T-cell (primary cell): Measurements from ENCODE around the gene EIF5A2. TPM values are rescaled to one million over a fixed set of nuclear protein-coding genes. Genes with fewer than 3 reads are reported as not detected.

Source experiments
- ATAC-seq, 4 experiments: fragments of 200-7000 bp in 3 of 4; fragments of 150-1000 bp in 1 of 4; cut with Tn5 transposase; replicated peaks in 1 of 4; 1 replicate in 3 of 4; 2 replicates in 1 of 4; pipeline ENCODE4 v1.10.0; 2021; ENCODE audit warnings: moderate library complexity in 3 of 4, mild to moderate bottlenecking in 2 of 4, moderate number of reproducible peaks in 1 of 4
- CTCF ChIA-PET, 2 donors: fragments of 300-600 bp; sonication (Branson Sonifier 250); formaldehyde crosslinking; loops; one replicate each; lab custom pipeline; 2022; ENCODE audit warnings: antibody characterized with exemption in 2 of 2; lab: Charles Lee
- POLR2A ChIA-PET, 2 donors: fragments of 300-600 bp; sonication (Branson Sonifier 250); formaldehyde crosslinking; loops; one replicate each; lab custom pipeline; 2022; ENCODE audit warnings: antibody characterized with exemption in 2 of 2; lab: Charles Lee
- DNase-seq, 35 experiments: peaks; one replicate each; pipeline versions ENCODE4 v3.0.0 to v3.0.0-alpha.2; 2013 to 2023
- H3K27ac ChIP-seq: one replicate; pipeline ENCODE4 v1.5.1; 2013; ENCODE audit warnings: low read length
- H3K27me3 ChIP-seq, 2 experiments: replicated peaks in 1 of 2; 1 replicate in 1 of 2; 2 replicates in 1 of 2; pipeline versions ENCODE4 v1.6.1 to v1.7.0; 2013; ENCODE audit warnings: low read length in 1 of 2, mixed read lengths in 1 of 2; ENCODE audit not compliant: control insufficient read depth in 2 of 2, insufficient read depth in 2 of 2; ENCODE audit errors: extremely low read depth in 1 of 2
- H3K36me3 ChIP-seq, 2 donors: 1 replicate in 1 of 2; 2 replicates in 1 of 2; pipeline versions ENCODE4 v1.6.1 to v1.7.0; 2013; ENCODE audit warnings: low read length in 1 of 2; ENCODE audit not compliant: control insufficient read depth in 2 of 2, insufficient read depth in 1 of 2; ENCODE audit errors: extremely low read depth in 1 of 2
- H3K4me1 ChIP-seq, 2 experiments: 1 replicate in 1 of 2; 2 replicates in 1 of 2; pipeline versions ENCODE4 v1.6.1 to v1.7.0; 2013; ENCODE audit warnings: low read length in 2 of 2, mixed read lengths in 1 of 2; ENCODE audit not compliant: insufficient read depth in 2 of 2, control insufficient read depth in 1 of 2; ENCODE audit errors: extremely low read depth in 1 of 2
- H3K4me3 ChIP-seq, 2 donors: 1 replicate in 1 of 2; 2 replicates in 1 of 2; pipeline versions ENCODE4 v1.5.1 to v1.7.0; 2013; ENCODE audit warnings: mild to moderate bottlenecking in 2 of 2, low read length in 1 of 2, moderate library complexity in 1 of 2; ENCODE audit not compliant: control insufficient read depth in 1 of 2; ENCODE audit errors: extremely low read depth in 1 of 2
- H3K9me3 ChIP-seq: 2 replicates; pipeline ENCODE4 v1.7.0; 2013
- H3K27ac Mint-ChIP-seq, 2 donors: one replicate each; pipeline ENCODE4 v1.8.0; 2020 to 2021; ENCODE audit warnings: mild to moderate bottlenecking in 2 of 2, mixed read lengths in 2 of 2
- H3K27me3 Mint-ChIP-seq, 2 donors: one replicate each; pipeline ENCODE4 v1.8.0; 2021 to 2022; ENCODE audit warnings: mixed read lengths in 2 of 2
- H3K36me3 Mint-ChIP-seq: one replicate; pipeline ENCODE4 v1.8.0; 2021; ENCODE audit warnings: mixed read lengths
- H3K4me1 Mint-ChIP-seq, 3 donors: one replicate each; pipeline ENCODE4 v1.8.0; 2020 to 2022; ENCODE audit warnings: mixed read lengths in 3 of 3, mild to moderate bottlenecking in 1 of 3
- H3K4me3 Mint-ChIP-seq, 3 donors: one replicate each; pipeline ENCODE4 v1.8.0; 2020 to 2022; ENCODE audit warnings: mild to moderate bottlenecking in 3 of 3, mixed read lengths in 3 of 3, moderate library complexity in 3 of 3
- H3K9me3 Mint-ChIP-seq, 3 donors: one replicate each; pipeline ENCODE4 v1.8.0; 2020 to 2022; ENCODE audit warnings: mixed read lengths in 3 of 3
- WGBS: methylation state at CpG from one replicate; pipeline ENCODE4 v1.1.5; 2013; ENCODE audit warnings: missing lambda C conversion rate; ENCODE audit not compliant: insufficient coverage; 5-methylcytosine and 5-hydroxymethylcytosine counted together
- total RNA-seq, 35 experiments: library from RNA in 6 of 35; stranded (reverse) in 6 of 35; fragments of 120-200 nt in 1 of 35; gene quantifications; one replicate each; pipeline versions ENCODE4 v1.2.1 to v1.2.4 and lab custom pipeline; 2013 to 2026

EIF5A2 gene
- total RNA-seq, 5 donors from 2014 or later (not counting 1 experiment from before 2014, with no cell fraction given) = 10.1 to 14.1 (median 13.5) TPM

DNA sequence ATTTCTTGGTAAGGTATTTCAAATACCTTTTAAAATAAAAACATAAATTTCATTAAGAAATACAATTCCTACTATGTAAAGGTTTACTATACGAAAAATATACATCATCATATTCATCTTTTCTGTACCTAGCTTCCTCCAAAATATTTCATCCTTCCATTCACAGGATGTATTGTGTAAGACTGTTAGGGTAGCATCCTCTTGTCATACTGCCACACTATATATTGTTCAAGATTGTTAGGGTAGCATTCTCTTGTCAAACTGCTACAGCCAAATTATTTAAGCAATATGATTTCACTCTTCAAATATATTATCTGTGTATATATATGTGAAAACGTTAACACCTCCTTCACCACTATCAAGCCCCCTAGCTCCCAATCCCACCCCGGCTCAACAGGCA, 41.9 kb downstream of the EIF5A2 start:
- H3K36me3 ChIP-seq = peaks cover 0 to 35% of the 10 kb centered on the region in 2 donors
- H3K27me3 ChIP-seq = no peaks in the 10 kb centered on the region
- H3K4me3 ChIP-seq = no peak overlapping the region
- no peak overlapping the region for H3K27ac Mint-ChIP-seq
- H3K4me1 ChIP-seq = peaks cover 14 to 20% of the 10 kb centered on the region in 2 experiments
- H3K9me3 ChIP-seq = no peaks in the 10 kb centered on the region
- no peak overlapping the region for H3K27ac ChIP-seq
- POLR2A ChIA-PET = no interaction called here
- H3K27me3 Mint-ChIP-seq = no peaks in the 10 kb centered on the region
- no peak for ATAC-seq
- H3K4me3 Mint-ChIP-seq = no peak overlapping the region
- WGBS = no CpG with 5 or more reads among the region's 3 CpGs
- DNase-seq = no peak
- H3K36me3 Mint-ChIP-seq = peaks cover 24% of the 10 kb centered on the region
- H3K4me1 Mint-ChIP-seq = peaks cover 35 to 38% (median 35%) of the 10 kb centered on the region in 3 donors
- CTCF ChIA-PET = no interaction called here
- H3K9me3 Mint-ChIP-seq = no peaks in the 10 kb centered on the region

DNA sequence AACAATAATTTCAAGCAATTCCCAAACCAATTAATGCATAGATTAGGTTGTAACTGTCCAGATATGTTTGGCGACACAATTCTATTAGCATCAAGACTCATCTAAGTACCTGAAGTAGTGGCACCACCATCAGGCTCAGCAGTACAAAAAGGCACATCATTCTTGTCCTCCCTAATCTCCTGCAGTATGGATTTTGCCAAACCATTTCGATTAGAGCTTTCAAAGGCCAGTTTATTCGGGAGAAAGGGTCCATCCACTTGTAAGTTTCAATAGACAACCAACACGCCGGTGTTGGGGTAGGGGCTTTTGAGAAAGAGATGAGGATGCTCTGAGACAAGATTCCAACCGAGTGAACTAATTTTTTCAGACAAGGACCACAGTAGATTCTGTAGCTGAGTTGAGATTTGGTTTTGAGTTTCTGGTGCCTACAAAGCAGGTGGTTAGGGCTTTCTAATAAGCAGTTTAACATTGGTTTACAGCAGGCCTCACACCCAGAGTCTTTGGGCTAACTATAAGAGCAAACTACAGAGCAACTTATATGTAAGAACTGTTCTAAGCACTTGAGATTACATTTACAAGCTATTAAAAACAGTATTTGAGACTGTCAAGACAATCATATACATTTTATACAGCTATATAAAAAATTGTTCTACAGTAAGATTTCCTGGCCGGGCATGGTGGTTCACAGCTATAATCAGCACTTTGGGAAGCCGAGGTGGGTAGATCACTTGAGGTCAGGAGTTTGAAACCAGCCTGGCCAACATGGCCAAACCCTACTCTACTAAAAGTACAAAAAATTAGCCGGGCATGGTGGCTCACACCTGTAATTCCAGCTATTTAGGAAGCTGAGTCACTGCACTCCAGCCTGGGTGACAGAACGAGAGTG, 43.0 kb downstream of the EIF5A2 start:
- Histone ChIP-seq H3K9me3 (no peaks in the 10 kb centered on the region), H3K36me3 (peaks cover 0 to 35% of the 10 kb centered on the region in 2 donors), H3K27me3 (no peaks in the 10 kb centered on the region), H3K4me3 (no peak overlapping the region), H3K27ac (no peak overlapping the region), H3K4me1 (peaks cover 10 to 20% of the 10 kb centered on the region in 2 experiments)
- peaks cover 31 to 34% (median 33%) of the 10 kb centered on the region in 3 donors for H3K4me1 Mint-ChIP-seq
- no peak overlapping the region for H3K27ac Mint-ChIP-seq
- ATAC-seq = no peak
- no peaks in the 10 kb centered on the region for H3K27me3 Mint-ChIP-seq
- no peak for DNase-seq
- WGBS = 86% methylated on average over 4 of the region's 10 CpGs
- no peak overlapping the region for H3K4me3 Mint-ChIP-seq
- CTCF ChIA-PET = no interaction called here
- H3K36me3 Mint-ChIP-seq = peaks cover 24% of the 10 kb centered on the region
- no peaks in the 10 kb centered on the region for H3K9me3 Mint-ChIP-seq
- POLR2A ChIA-PET = interaction anchor here (0.7 kb wide), 2 partner anchors 385 to 1731 kb away, joined by 3 to 4 read pairs; no protein-coding TSS in a partner anchor

DNA sequence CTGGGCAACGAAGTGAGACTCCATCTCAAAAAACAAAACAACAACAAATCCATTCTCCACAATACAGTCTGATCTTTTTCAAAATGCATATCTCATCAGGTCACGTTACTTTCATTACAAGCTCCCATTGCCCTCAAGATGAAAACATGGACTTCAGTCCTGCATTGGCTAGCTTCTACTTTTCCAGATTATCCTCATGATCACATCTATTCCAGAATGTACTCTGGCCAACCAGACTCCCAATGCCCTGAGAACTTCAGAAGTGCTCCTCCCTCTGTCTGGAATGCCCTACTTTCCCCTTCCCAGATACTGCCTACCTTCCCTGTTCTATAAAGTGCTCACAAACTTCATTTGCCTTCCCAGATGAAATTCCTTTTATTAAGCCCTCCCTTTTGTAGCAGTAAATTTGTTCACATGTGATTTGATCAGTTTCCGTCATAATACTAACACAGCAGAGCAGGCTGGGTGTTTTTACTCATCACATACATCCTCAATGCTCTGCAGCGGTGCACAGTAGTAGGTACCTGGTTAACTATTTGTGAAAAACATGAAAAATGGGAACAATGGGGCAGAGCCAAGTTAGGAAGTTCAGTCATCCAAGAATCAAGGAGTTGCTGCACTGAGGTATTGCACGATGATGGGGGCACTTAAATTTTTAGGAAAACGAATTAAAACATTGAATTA, 43.8 kb downstream of the EIF5A2 start:
- 94% methylated on average over 1 of the region's 6 CpGs for WGBS
- no peak for DNase-seq
- no peaks in the 10 kb centered on the region for H3K9me3 ChIP-seq
- ATAC-seq = no peak
- H3K27ac ChIP-seq = no peak overlapping the region
- no peak overlapping the region for H3K4me3 ChIP-seq
- no peak overlapping the region for H3K4me3 Mint-ChIP-seq
- H3K4me1 ChIP-seq = peaks cover 7 to 20% of the 10 kb centered on the region in 2 experiments
- H3K36me3 Mint-ChIP-seq = peaks cover 24% of the 10 kb centered on the region
- peaks cover 0 to 35% of the 10 kb centered on the region in 2 donors for H3K36me3 ChIP-seq
- peaks cover 23 to 27% (median 25%) of the 10 kb centered on the region in 3 donors for H3K4me1 Mint-ChIP-seq
- no peaks in the 10 kb centered on the region for H3K27me3 ChIP-seq
- H3K27me3 Mint-ChIP-seq = no peaks in the 10 kb centered on the region
- no peak overlapping the region for H3K27ac Mint-ChIP-seq
- no peaks in the 10 kb centered on the region for H3K9me3 Mint-ChIP-seq
- ChIA-PET POLR2A (interaction anchor here (0.6 kb wide), 2 partner anchors 49 to 96 kb away, joined by 3 read pairs; no protein-coding TSS in a partner anchor), CTCF (interaction anchor here in 1 of 2 donors (0.8 kb wide), 1 partner anchor 1594 kb away, joined by 3 read pairs; no protein-coding TSS in a partner anchor)

DNA sequence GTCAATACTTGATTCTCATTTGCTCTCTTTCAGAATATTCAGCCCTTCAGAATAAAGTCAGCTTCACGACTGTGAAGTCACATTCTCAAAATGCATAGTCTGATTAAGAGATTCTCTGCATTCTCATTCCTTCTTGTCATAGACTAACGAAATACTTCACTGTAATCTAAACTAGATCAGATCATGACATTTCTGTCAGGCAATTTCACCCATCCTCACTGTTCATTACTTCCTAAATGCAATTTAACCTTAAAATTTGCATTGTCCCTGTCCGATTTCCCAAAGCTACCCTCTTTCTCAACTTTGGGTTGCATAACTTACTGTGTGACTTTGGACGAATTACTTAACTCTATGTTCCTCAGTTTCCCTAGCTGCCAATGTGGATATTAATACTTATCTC, 44.6 kb downstream of the EIF5A2 start:
- no peaks in the 10 kb centered on the region for H3K27me3 ChIP-seq
- Mint-ChIP-seq H3K27me3 (no peaks in the 10 kb centered on the region), H3K4me3 (no peak overlapping the region), H3K27ac (no peak overlapping the region), H3K4me1 (peaks cover 16 to 21% (median 20%) of the 10 kb centered on the region in 3 donors), H3K9me3 (no peaks in the 10 kb centered on the region), H3K36me3 (peaks cover 24% of the 10 kb centered on the region)
- H3K9me3 ChIP-seq = no peaks in the 10 kb centered on the region
- 90% methylated on average over 1 of the region's 4 CpGs for WGBS
- DNase-seq = no peak
- peaks cover 0 to 35% of the 10 kb centered on the region in 2 donors for H3K36me3 ChIP-seq
- H3K27ac ChIP-seq = no peak overlapping the region
- no peak for ATAC-seq
- no peak overlapping the region for H3K4me3 ChIP-seq
- POLR2A ChIA-PET = interaction anchor here in 1 of 2 donors (0.6 kb wide), 1 partner anchor 97 kb away, joined by 3 read pairs; no protein-coding TSS in a partner anchor
- peaks cover 5 to 16% of the 10 kb centered on the region in 2 experiments for H3K4me1 ChIP-seq
- CTCF ChIA-PET = interaction anchor here in 1 of 2 donors (0.8 kb wide), 1 partner anchor 1595 kb away, joined by 3 read pairs; no protein-coding TSS in a partner anchor

GRCh38 chr3:170862618-170863374, 45.6 kb downstream of the EIF5A2 start:
- H3K27ac Mint-ChIP-seq = no peak overlapping the region
- no peak for ATAC-seq

More at GRCh38 chr3:170862618-170863374, 45.6 kb downstream of the EIF5A2 start:
- Histone ChIP-seq H3K27ac (no peak overlapping the region), H3K4me3 (no peak overlapping the region), H3K9me3 (no peaks in the 10 kb centered on the region), H3K4me1 (peaks cover 0 to 7% of the 10 kb centered on the region in 2 experiments), H3K27me3 (no peaks in the 10 kb centered on the region), H3K36me3 (peaks cover 0 to 31% of the 10 kb centered on the region in 2 donors)
- Mint-ChIP-seq H3K36me3 (peaks cover 24% of the 10 kb centered on the region), H3K9me3 (no peaks in the 10 kb centered on the region), H3K4me3 (no peak overlapping the region), H3K27me3 (no peaks in the 10 kb centered on the region), H3K4me1 (peaks cover 11 to 16% (median 14%) of the 10 kb centered on the region in 3 donors)
- 90% methylated on average over 6 of the region's 10 CpGs for WGBS
- no peak for DNase-seq
- ChIA-PET POLR2A (no interaction called here), CTCF (no interaction called here)
